ENCODE data around the gene CD48. TPM values are rescaled to one million over a fixed set of nuclear protein-coding genes. Genes with fewer than 3 reads are reported as not detected.

Gene CD48, protein sequence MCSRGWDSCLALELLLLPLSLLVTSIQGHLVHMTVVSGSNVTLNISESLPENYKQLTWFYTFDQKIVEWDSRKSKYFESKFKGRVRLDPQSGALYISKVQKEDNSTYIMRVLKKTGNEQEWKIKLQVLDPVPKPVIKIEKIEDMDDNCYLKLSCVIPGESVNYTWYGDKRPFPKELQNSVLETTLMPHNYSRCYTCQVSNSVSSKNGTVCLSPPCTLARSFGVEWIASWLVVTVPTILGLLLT
- polyA plus RNA-seq (2013, experiment 1 of 2), result not detected
- not detected for polyA plus RNA-seq (2013, experiment 2 of 2)

DNA sequence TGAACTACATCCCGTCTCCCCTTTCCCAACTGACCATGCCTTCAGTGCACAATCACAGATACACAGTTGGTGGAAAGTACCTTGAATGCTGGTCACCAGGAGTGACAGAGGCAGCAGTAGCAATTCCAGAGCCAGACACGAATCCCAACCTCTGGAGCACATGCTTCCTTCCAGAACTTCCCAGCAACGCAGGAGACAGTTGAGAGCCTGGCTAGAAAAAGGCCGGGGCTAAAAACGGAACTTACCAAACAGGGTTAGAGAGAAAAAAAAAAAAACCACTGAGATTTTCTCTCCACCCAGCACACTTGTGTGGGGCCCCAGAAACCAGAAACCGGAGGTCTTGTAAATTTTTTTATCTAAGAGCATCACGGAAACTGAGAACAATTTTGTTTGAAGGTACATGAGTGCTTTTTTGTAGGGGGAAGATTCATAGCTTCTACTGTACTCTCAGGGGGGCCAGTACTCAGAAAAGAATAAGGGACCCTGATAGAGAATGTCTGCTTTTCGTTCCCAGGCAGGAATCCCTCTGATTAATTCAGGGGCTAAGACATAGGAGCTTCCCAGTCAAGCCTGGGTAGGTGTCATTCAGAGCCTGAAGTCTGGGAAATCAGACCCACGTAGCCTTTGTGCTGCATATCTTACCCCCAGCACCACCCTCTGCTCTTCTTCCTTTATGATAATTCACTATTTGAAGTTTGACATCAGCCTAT lies at the start of gene CD48:
Gene CD48, minus strand, starts transcription at position 221 of the 710 bp plus-strand sequence. Its CDS starts 59 bp downstream, at position 162.
- 67% methylated on average over 9 of the region's 9 CpGs for WGBS
- Histone ChIP-seq H2BK5ac (ENCODE audit: low read depth, low read length, poor library complexity, severe bottlenecking) (no peak within 1 kb of the TSS), H3K9ac (ENCODE audit: low read length) (no peak within 1 kb of the TSS), H3K14ac (ENCODE audit: low read length in 2 of 2) (no peak within 1 kb of the TSS), H3K23ac (ENCODE audit: low read length in 2 of 2) (no peak within 1 kb of the TSS), H3K9me3 (ENCODE audit: control insufficient read depth, low read length) (no peaks in the 10 kb centered on the region), H3K79me1 (replicated peaks; ENCODE audit: low read length, poor library complexity, severe bottlenecking) (no peaks in the 10 kb centered on the region), H3K36me3 (ENCODE audit: control insufficient read depth in 1 of 2, insufficient read depth in 2 of 2, low read depth in 1 of 2, low read length in 2 of 2) (no peaks in the 10 kb centered on the region), H3K4me3 (ENCODE audit: insufficient read depth in 1 of 2, low read depth in 1 of 2, low read length in 2 of 2) (no peak within 1 kb of the TSS), H2BK15ac (ENCODE audit: low read depth, poor library complexity, severe bottlenecking) (no peak within 1 kb of the TSS), H3K27me3 (ENCODE audit: control insufficient read depth in 1 of 2, insufficient read depth in 1 of 2, low read length in 2 of 2) (peaks cover 5 to 37% of the 10 kb centered on the region in 2 experiments), H3K27ac (ENCODE audit: low read length, poor library complexity, severe bottlenecking) (no peak within 1 kb of the TSS), H4K8ac (ENCODE audit: low read length) (peak within 1 kb of the TSS; percentile 15), H3K4ac (ENCODE audit: low read depth in 1 of 2, low read length in 2 of 2) (no peak within 1 kb of the TSS), H3K18ac (ENCODE audit: low read depth in 1 of 2, low read length in 2 of 2) (no peak within 1 kb of the TSS), H2AK5ac (ENCODE audit: low read length, severe bottlenecking) (no peak within 1 kb of the TSS), H4K91ac (ENCODE audit: low read length) (no peak within 1 kb of the TSS), H2BK120ac (ENCODE audit: low read depth, low read length) (no peak within 1 kb of the TSS), H2AFZ (ENCODE audit: low read depth, low read length) (no peak within 1 kb of the TSS), H3K4me1 (ENCODE audit: control insufficient read depth, insufficient read depth, low read depth, low read length) (no peaks in the 10 kb centered on the region), H2BK12ac (ENCODE audit: low read length in 2 of 2) (no peak within 1 kb of the TSS), H3K4me2 (ENCODE audit: low read length, poor library complexity, severe bottlenecking) (no peak within 1 kb of the TSS)
- no peak for DNase-seq

DNA sequence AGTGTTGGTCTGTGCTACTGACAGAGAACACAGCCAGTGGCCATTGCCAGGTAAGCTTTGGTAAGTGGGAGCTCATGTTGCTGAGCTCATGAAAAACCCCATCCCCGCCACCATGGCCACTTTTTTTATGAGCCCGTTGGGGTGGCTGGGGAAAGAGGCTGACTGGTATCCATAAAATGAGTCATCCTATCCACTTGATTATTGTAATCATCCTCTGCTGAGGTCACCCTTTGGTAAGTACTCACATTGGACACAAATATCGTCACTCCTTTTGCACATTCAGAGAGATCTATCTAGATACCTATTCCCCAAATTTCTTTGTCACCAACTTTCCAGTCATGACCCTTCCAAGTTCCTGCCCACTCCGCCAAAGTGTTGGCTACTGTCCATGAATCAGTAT lies 49.4 kb upstream of the CD48 start:
- DNase-seq, result no peak
- no peak overlapping the region for H4K91ac ChIP-seq (ENCODE audit: low read length)
- H3K9ac ChIP-seq (ENCODE audit: low read length), result no peak overlapping the region
- no peaks in the 10 kb centered on the region for H3K36me3 ChIP-seq (ENCODE audit: control insufficient read depth in 1 of 2, insufficient read depth in 2 of 2, low read depth in 1 of 2, low read length in 2 of 2)
- no peak overlapping the region for H3K23ac ChIP-seq (ENCODE audit: low read length in 2 of 2)
- no peak overlapping the region for H3K27ac ChIP-seq (ENCODE audit: low read length, poor library complexity, severe bottlenecking)
- no peak overlapping the region for H2BK15ac ChIP-seq (ENCODE audit: low read depth, poor library complexity, severe bottlenecking)
- H3K14ac ChIP-seq (ENCODE audit: low read length in 2 of 2), result no peak overlapping the region
- H3K79me1 ChIP-seq (replicated peaks; ENCODE audit: low read length, poor library complexity, severe bottlenecking), result no peaks in the 10 kb centered on the region
- no peak overlapping the region for H2BK12ac ChIP-seq (ENCODE audit: low read length in 2 of 2)
- H3K4me1 ChIP-seq (ENCODE audit: control insufficient read depth, insufficient read depth, low read depth, low read length), result no peaks in the 10 kb centered on the region
- no peak overlapping the region for H3K4ac ChIP-seq (ENCODE audit: low read depth in 1 of 2, low read length in 2 of 2)
- H2AK5ac ChIP-seq (ENCODE audit: low read length, severe bottlenecking), result no peak overlapping the region
- no peak overlapping the region for H3K4me3 ChIP-seq (ENCODE audit: insufficient read depth in 1 of 2, low read depth in 1 of 2, low read length in 2 of 2)
- no peaks in the 10 kb centered on the region for H3K27me3 ChIP-seq (ENCODE audit: control insufficient read depth in 1 of 2, insufficient read depth in 1 of 2, low read length in 2 of 2)
- no peak overlapping the region for H2BK120ac ChIP-seq (ENCODE audit: low read depth, low read length)
- H2BK5ac ChIP-seq (ENCODE audit: low read depth, low read length, poor library complexity, severe bottlenecking), result no peak overlapping the region
- H3K18ac ChIP-seq (ENCODE audit: low read depth in 1 of 2, low read length in 2 of 2), result no peak overlapping the region
- H4K8ac ChIP-seq (ENCODE audit: low read length), result no peak overlapping the region
- H3K4me2 ChIP-seq (ENCODE audit: low read length, poor library complexity, severe bottlenecking), result no peak overlapping the region
- WGBS, result 80% methylated on average over 4 of the region's 4 CpGs
- no peaks in the 10 kb centered on the region for H3K9me3 ChIP-seq (ENCODE audit: control insufficient read depth, low read length)
- no peak overlapping the region for H2AFZ ChIP-seq (ENCODE audit: low read depth, low read length)

DNA sequence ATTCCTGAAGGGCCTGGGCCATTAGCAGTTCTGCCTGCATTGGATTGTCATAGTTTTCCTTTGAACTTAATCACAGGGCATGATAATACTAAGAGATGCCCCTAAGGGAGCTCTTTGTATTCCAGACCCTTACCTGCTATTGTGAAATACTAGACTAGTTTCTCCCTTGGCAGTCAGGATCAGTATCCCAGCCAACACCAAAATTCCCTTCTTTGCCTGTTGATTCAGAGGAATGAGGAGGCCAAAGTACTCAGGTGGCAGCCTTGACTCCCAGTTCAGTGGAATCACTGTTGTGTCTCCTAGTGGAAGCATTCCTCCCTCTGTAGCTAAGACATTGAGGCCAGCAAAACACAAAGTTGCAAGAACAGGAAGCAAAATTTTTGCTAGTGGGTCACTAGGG lies 48.1 kb upstream of the CD48 start:
- H2BK12ac ChIP-seq (ENCODE audit: low read length in 2 of 2), result no peak overlapping the region
- DNase-seq, result no peak
- H3K18ac ChIP-seq (ENCODE audit: low read depth in 1 of 2, low read length in 2 of 2), result no peak overlapping the region
- H3K4me1 ChIP-seq (ENCODE audit: control insufficient read depth, insufficient read depth, low read depth, low read length), result no peaks in the 10 kb centered on the region
- H2BK5ac ChIP-seq (ENCODE audit: low read depth, low read length, poor library complexity, severe bottlenecking), result no peak overlapping the region
- H2BK15ac ChIP-seq (ENCODE audit: low read depth, poor library complexity, severe bottlenecking), result no peak overlapping the region
- no peaks in the 10 kb centered on the region for H3K9me3 ChIP-seq (ENCODE audit: control insufficient read depth, low read length)
- H4K91ac ChIP-seq (ENCODE audit: low read length), result no peak overlapping the region
- H3K14ac ChIP-seq (ENCODE audit: low read length in 2 of 2), result no peak overlapping the region
- no peak overlapping the region for H3K4me2 ChIP-seq (ENCODE audit: low read length, poor library complexity, severe bottlenecking)
- H2AFZ ChIP-seq (ENCODE audit: low read depth, low read length), result no peak overlapping the region
- H3K36me3 ChIP-seq (ENCODE audit: control insufficient read depth in 1 of 2, insufficient read depth in 2 of 2, low read depth in 1 of 2, low read length in 2 of 2), result no peaks in the 10 kb centered on the region
- H2AK5ac ChIP-seq (ENCODE audit: low read length, severe bottlenecking), result no peak overlapping the region
- H3K4ac ChIP-seq (ENCODE audit: low read depth in 1 of 2, low read length in 2 of 2), result no peak overlapping the region
- H3K23ac ChIP-seq (ENCODE audit: low read length in 2 of 2), result no peak overlapping the region
- H4K8ac ChIP-seq (ENCODE audit: low read length), result no peak overlapping the region
- H3K9ac ChIP-seq (ENCODE audit: low read length), result no peak overlapping the region
- H2BK120ac ChIP-seq (ENCODE audit: low read depth, low read length), result no peak overlapping the region
- no peaks in the 10 kb centered on the region for H3K79me1 ChIP-seq (replicated peaks; ENCODE audit: low read length, poor library complexity, severe bottlenecking)
- no peak overlapping the region for H3K27ac ChIP-seq (ENCODE audit: low read length, poor library complexity, severe bottlenecking)
- H3K27me3 ChIP-seq (ENCODE audit: control insufficient read depth in 1 of 2, insufficient read depth in 1 of 2, low read length in 2 of 2), result no peaks in the 10 kb centered on the region
- no peak overlapping the region for H3K4me3 ChIP-seq (ENCODE audit: insufficient read depth in 1 of 2, low read depth in 1 of 2, low read length in 2 of 2)

DNA sequence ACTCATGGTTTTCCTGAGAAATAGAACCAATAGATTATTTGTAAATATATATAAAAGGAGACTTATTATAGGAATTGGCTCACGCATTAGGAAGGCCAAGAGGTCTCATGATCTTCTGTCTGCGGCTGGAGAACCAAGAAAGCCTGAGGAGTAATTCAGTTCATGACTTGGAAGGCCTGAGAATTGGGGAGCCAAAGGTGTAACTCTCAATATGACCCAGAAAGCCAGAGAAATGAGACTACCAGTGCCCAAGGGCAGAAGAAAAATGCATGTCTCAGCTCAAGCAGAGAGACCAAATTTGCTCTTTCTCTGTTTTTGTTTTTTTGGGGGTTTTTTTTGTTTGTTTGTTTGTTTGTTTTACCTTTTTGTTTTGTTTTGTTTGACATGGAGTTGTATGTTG lies 46.9 kb upstream of the CD48 start:
- H3K79me1 ChIP-seq (replicated peaks; ENCODE audit: low read length, poor library complexity, severe bottlenecking), result no peaks in the 10 kb centered on the region
- WGBS, result 87% methylated on average over 2 of the region's 2 CpGs

More for the DNA sequence above, 46.9 kb upstream of the CD48 start:
- Histone ChIP-seq H2BK120ac (ENCODE audit: low read depth, low read length) (no peak overlapping the region), H3K27ac (ENCODE audit: low read length, poor library complexity, severe bottlenecking) (no peak overlapping the region), H4K8ac (ENCODE audit: low read length) (no peak overlapping the region), H3K18ac (ENCODE audit: low read depth in 1 of 2, low read length in 2 of 2) (no peak overlapping the region), H3K14ac (ENCODE audit: low read length in 2 of 2) (no peak overlapping the region), H3K27me3 (ENCODE audit: control insufficient read depth in 1 of 2, insufficient read depth in 1 of 2, low read length in 2 of 2) (no peaks in the 10 kb centered on the region), H3K4me3 (ENCODE audit: insufficient read depth in 1 of 2, low read depth in 1 of 2, low read length in 2 of 2) (no peak overlapping the region), H3K23ac (ENCODE audit: low read length in 2 of 2) (no peak overlapping the region), H3K4me2 (ENCODE audit: low read length, poor library complexity, severe bottlenecking) (no peak overlapping the region), H4K91ac (ENCODE audit: low read length) (no peak overlapping the region), H3K9me3 (ENCODE audit: control insufficient read depth, low read length) (no peaks in the 10 kb centered on the region), H2AFZ (ENCODE audit: low read depth, low read length) (no peak overlapping the region), H3K4ac (ENCODE audit: low read depth in 1 of 2, low read length in 2 of 2) (no peak overlapping the region), H2AK5ac (ENCODE audit: low read length, severe bottlenecking) (no peak overlapping the region), H2BK15ac (ENCODE audit: low read depth, poor library complexity, severe bottlenecking) (no peak overlapping the region), H3K36me3 (ENCODE audit: control insufficient read depth in 1 of 2, insufficient read depth in 2 of 2, low read depth in 1 of 2, low read length in 2 of 2) (no peaks in the 10 kb centered on the region), H3K9ac (ENCODE audit: low read length) (no peak overlapping the region), H3K4me1 (ENCODE audit: control insufficient read depth, insufficient read depth, low read depth, low read length) (no peaks in the 10 kb centered on the region), H2BK12ac (ENCODE audit: low read length in 2 of 2) (no peak overlapping the region), H2BK5ac (ENCODE audit: low read depth, low read length, poor library complexity, severe bottlenecking) (no peak overlapping the region)
- DNase-seq, result no peak

All from mesenchymal stem cell (in vitro differentiated cells and primary cell).